ENCODE measurements around the gene CUL4A.
"Not testable (repeated sequence)": the region's sequence is repeated elsewhere in the genome, so short reads cannot be mapped to it uniquely, and the experiment has no call there.

CUL4A gene

GRCh38 chr13:113299951-113300350 is 90.5 kb downstream of the CUL4A start:
- TF ChIP-seq, protein P1, sequence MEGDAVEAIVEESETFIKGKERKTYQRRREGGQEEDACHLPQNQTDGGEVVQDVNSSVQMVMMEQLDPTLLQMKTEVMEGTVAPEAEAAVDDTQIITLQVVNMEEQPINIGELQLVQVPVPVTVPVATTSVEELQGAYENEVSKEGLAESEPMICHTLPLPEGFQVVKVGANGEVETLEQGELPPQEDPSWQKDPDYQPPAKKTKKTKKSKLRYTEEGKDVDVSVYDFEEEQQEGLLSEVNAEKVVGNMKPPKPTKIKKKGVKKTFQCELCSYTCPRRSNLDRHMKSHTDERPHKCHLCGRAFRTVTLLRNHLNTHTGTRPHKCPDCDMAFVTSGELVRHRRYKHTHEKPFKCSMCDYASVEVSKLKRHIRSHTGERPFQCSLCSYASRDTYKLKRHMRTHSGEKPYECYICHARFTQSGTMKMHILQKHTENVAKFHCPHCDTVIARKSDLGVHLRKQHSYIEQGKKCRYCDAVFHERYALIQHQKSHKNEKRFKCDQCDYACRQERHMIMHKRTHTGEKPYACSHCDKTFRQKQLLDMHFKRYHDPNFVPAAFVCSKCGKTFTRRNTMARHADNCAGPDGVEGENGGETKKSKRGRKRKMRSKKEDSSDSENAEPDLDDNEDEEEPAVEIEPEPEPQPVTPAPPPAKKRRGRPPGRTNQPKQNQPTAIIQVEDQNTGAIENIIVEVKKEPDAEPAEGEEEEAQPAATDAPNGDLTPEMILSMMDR (conservative IDR thresholded peaks at IDR 0.05): no peak
- no peak overlapping the region for H3K27ac ChIP-seq

- TF ChIP-seq, protein P1 (conservative IDR thresholded peaks at IDR 0.05): no peak
- no peak overlapping the region for H3K27ac ChIP-seq
These were observed 93.6 kb downstream of the CUL4A start for GRCh38 chr13:113302986-113303385.

GRCh38 chr13:113304121-113304520 is 94.7 kb downstream of the CUL4A start:
- no peak overlapping the region for H3K27ac ChIP-seq
- TF ChIP-seq, protein P1 (conservative IDR thresholded peaks at IDR 0.05): no peak

DNA sequence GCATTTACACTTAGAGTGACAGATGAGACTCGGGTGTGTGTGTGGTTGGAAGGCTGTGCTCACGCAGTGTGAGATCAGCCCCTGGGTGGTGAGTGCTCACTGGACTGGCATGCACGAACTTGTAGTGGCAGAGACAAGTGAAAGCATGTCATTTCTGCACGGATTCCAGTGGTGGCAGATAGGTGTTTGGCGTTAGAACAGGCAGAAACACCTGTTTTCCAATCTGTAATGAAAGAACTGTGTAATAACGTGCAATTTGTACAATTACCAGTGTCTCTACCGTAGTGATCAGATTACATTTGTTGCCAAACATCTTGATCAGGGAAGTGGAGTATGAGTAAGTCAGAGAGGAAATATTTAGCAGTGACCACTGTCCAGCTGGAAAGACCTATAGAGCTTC is 95.8 kb downstream of the CUL4A start:
- TF ChIP-seq, protein P1 (conservative IDR thresholded peaks at IDR 0.05): no peak
- no peak overlapping the region for H3K27ac ChIP-seq

DNA sequence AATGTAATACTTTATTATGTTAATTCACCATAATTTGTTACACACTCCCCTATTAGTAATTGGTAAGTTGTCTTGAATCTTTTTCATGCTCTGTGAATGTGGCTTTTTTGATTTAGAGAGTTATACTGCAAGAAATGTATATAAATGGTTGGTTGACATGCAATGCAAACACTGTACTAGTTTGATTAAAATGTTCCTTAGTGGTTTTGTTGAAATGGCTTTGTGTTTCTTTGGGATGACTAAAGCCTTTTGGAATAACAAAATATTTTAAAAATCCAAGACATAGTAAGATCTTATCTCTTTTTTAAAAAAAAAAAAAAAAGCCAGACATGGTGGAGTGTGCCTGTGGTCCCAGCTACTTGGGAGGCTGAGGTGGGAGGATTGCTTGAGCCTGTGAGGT is 98.1 kb downstream of the CUL4A start:
- TF ChIP-seq, protein P1 (conservative IDR thresholded peaks at IDR 0.05): no peak
- H3K27ac ChIP-seq: no peak overlapping the region

GRCh38 chr13:113309473-113309872 is 100.1 kb downstream of the CUL4A start:
- H3K27ac ChIP-seq: no peak overlapping the region
- TF ChIP-seq, protein P1 (conservative IDR thresholded peaks at IDR 0.05): no peak

DNA sequence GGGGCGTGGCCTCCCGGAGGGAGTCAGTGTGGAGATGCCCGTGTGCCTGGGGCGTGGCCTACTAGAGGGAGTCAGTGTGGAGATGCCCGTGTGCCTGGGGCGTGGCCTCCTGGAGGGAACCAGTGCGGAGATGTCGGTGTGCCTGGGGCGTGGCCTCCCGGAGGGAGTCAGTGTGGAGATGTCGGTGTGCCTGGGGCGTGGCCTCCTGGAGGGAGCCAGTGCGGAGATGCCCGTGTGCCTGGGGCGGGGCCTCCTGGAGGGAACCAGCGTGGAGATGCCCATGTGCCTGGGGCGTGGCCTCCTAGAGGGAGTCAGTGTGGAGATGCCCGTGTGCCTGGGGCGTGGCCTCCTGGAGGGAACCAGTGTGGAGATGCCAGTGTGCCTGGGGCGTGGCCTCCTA is 104.7 kb downstream of the CUL4A start:
- not testable (repeated sequence) for H3K27ac ChIP-seq

DNA sequence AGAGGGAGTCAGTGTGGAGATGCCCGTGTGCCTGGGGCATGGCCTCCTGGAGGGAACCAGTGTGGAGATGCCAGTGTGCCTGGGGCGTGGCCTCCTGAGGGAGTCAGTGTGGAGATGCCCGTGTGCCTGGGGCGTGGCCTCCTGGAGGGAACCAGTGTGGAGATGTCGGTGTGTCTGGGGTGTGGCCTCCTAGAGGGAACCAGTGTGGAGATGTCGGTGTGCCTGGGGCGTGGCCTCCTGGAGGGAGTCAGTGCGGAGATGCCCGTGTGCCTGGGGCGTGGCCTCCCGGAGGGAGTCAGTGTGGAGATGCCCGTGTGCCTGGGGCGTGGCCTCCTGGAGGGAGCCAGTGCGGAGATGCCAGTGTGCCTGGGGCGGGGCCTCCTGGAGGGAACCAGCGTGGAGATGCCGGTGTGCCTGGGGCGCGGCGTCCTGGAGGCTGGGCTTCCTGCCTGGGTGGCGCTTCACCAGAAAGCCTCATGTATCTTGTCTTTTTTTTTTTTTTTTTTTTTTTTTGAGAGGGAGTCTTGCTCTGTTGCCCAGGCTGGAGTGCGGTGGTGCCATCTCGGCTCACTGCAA is 105.6 kb downstream of the CUL4A start:
- H3K27ac ChIP-seq: not testable (repeated sequence)

- TF ChIP-seq, protein P1 (conservative IDR thresholded peaks at IDR 0.05): no peak
- no peak overlapping the region for H3K27ac ChIP-seq
These were observed 106.6 kb downstream of the CUL4A start for GRCh38 chr13:113315992-113316391.
